Stomach (tissue), 4 donors: ENCODE measurements around the gene ARG2.

Experiments used
- CTCF ChIP-seq, 7 experiments: fragments of 450-650 bp in 4 of 7; fragments of 200-600 bp in 3 of 7; sonication (generic) in 3 of 7; IDR thresholded peaks; one replicate each; pipeline ENCODE4 v1.5.1; 2016 to 2019; ENCODE audit warnings: antibody characterized with exemption in 7 of 7, control low read depth in 2 of 7, mild to moderate bottlenecking in 1 of 7
- EP300 ChIP-seq: sonication (generic); formaldehyde crosslinking; IDR thresholded peaks from one replicate; pipeline ENCODE4 v1.6.1; 2017; ENCODE audit warnings: antibody characterized with exemption
- POLR2AphosphoS5 ChIP-seq, 3 donors: sonication (generic); formaldehyde crosslinking; IDR thresholded peaks; one replicate each; pipeline ENCODE4 v1.6.1; 2016; ENCODE audit warnings: antibody characterized with exemption in 3 of 3

GRCh38 chr14:67623114-67623513 is 3.4 kb downstream of the ARG2 start:
- TF ChIP-seq POLR2AphosphoS5 (IDR thresholded peaks at IDR 0.05) (no peak), CTCF (IDR thresholded peaks at IDR 0.05) (no peak), EP300 (no peak)
